GM12878 (cell line): ENCODE data around the gene TBC1D12. TPM values are rescaled to one million over a fixed set of nuclear protein-coding genes. Genes with fewer than 3 reads are reported as not detected.

Source experiments
- ATAC-seq: fragments of 200-7000 bp; cut with Tn5 transposase; 3 replicates; pipeline ENCODE4 v1.9.1; 2020; ENCODE audit warnings: mild to moderate bottlenecking, moderate library complexity
- BruUV-seq: library from RNA; stranded (reverse); fragments of 400-500 nt; replicated peaks from 2 replicates; lab custom pipeline; 2021; lab: Mats Ljungman, UMichigan
- CTCF ChIA-PET: fragments of 300-600 bp; sonication (Branson Sonifier 250); formaldehyde crosslinking; extraction: SDS; loops from one replicate; lab custom pipeline; 2021; ENCODE audit warnings: inconsistent platforms; lab: Yijun Ruan, JAX
- POLR2A ChIA-PET: fragments of 350-600 bp; formaldehyde crosslinking; extraction: SDS; loops from one replicate; lab custom pipeline; 2021; ENCODE audit warnings: inconsistent platforms; lab: Charles Lee
- RAD21 ChIA-PET: fragments of 300-600 bp; sonication (Branson Sonifier 250); formaldehyde crosslinking; loops from one replicate; lab custom pipeline; 2023; ENCODE audit warnings: antibody characterized with exemption; ENCODE audit not compliant: unreplicated experiment; lab: Charles Lee
- SMC1A ChIA-PET: fragments of 300-600 bp; sonication (Branson Sonifier 250); formaldehyde crosslinking; loops from one replicate; lab custom pipeline; 2023; ENCODE audit not compliant: unreplicated experiment, uncharacterized antibody; lab: Charles Lee
- DNase-seq: peaks from one replicate; pipeline ENCODE4 v3.0.0-alpha.2; 2011; ENCODE audit warnings: low read depth, low spot score
- FAIRE-seq: peaks from 3 replicates; lab custom pipeline; 2011; peaks lifted over from hg19 to GRCh38; lab: Jason Lieb, UNC
- H2AFZ ChIP-seq: 2 replicates; pipeline ENCODE4 v1.6.0; 2011; ENCODE audit warnings: low read depth, low read length, control low read depth; ENCODE audit not compliant: control insufficient read depth
- H3K27ac ChIP-seq: 2 replicates; pipeline ENCODE4 v1.5.1; 2011; ENCODE audit warnings: control low read depth; ENCODE audit not compliant: control insufficient read depth, insufficient read depth
- H3K27me3 ChIP-seq, 2 experiments: replicated peaks in 1 of 2; 2 replicates each; pipeline versions ENCODE4 v1.6.0 to v1.6.1; 2011; ENCODE audit warnings: low read length in 1 of 2; ENCODE audit not compliant: control insufficient read depth in 2 of 2, insufficient read depth in 2 of 2
- H3K36me3 ChIP-seq, 2 experiments: 2 replicates each; pipeline ENCODE4 v1.5.1; 2011; ENCODE audit warnings: low read length in 1 of 2; ENCODE audit not compliant: control insufficient read depth in 2 of 2, insufficient read depth in 2 of 2
- H3K4me1 ChIP-seq: 2 replicates; pipeline ENCODE4 v1.6.1; 2011; ENCODE audit warnings: mild to moderate bottlenecking, low read length, moderate library complexity, mixed read lengths; ENCODE audit not compliant: control insufficient read depth, insufficient read depth
- H3K4me2 ChIP-seq: 2 replicates; pipeline ENCODE4 v1.6.0; 2011; ENCODE audit warnings: control low read depth; ENCODE audit not compliant: control insufficient read depth, insufficient read depth
- H3K4me3 ChIP-seq: fragments of 200-600 bp; sonication (generic); 2 replicates; pipeline ENCODE4 v1.5.1; 2016
- H3K79me2 ChIP-seq: 2 replicates; pipeline ENCODE4 v1.6.0; 2011; ENCODE audit warnings: low read length; ENCODE audit not compliant: control insufficient read depth, insufficient read depth
- H3K9ac ChIP-seq: 2 replicates; pipeline ENCODE4 v1.8.0; 2011; ENCODE audit warnings: low read length, control low read depth, mixed read lengths; ENCODE audit not compliant: control insufficient read depth, insufficient read depth
- H3K9me3 ChIP-seq: replicated peaks from 3 replicates; pipeline ENCODE4 v1.5.1; 2011; ENCODE audit warnings: mild to moderate bottlenecking, low read length; ENCODE audit not compliant: control insufficient read depth, insufficient read depth
- H4K20me1 ChIP-seq: 2 replicates; pipeline ENCODE4 v1.6.0; 2011; ENCODE audit not compliant: control insufficient read depth, insufficient read depth
- ETV6 ChIP-seq, 2 experiments: fragments of 450-650 bp in 1 of 2; IDR thresholded peaks in 1 of 2; conservative IDR thresholded peaks in 1 of 2; 2 replicates each; pipeline ENCODE4 v1.6.1; 2014; ENCODE audit warnings: antibody characterized with exemption in 1 of 2, borderline replicate concordance in 1 of 2, low read depth in 1 of 2, mild to moderate bottlenecking in 1 of 2, moderate library complexity in 1 of 2
- KAT2A ChIP-seq: conservative IDR thresholded peaks from 2 replicates; pipeline ENCODE4 v1.6.1; 2011; ENCODE audit warnings: low read depth, low read length; ENCODE audit not compliant: control insufficient read depth
- MEF2A ChIP-seq: IDR thresholded peaks from 2 replicates; pipeline ENCODE4 v1.6.1; 2011; ENCODE audit warnings: low read depth, mild to moderate bottlenecking, low read length, moderate library complexity; ENCODE audit not compliant: insufficient read depth
- SMARCA5 ChIP-seq: fragments of 450-650 bp; IDR thresholded peaks from 2 replicates; pipeline ENCODE4 v1.6.1; 2017; ENCODE audit warnings: mild to moderate bottlenecking
- SRF ChIP-seq, 2 experiments: IDR thresholded peaks; 2 replicates each; pipeline ENCODE4 v1.6.1; 2011; ENCODE audit warnings: low read depth in 2 of 2, low read length in 2 of 2, mild to moderate bottlenecking in 1 of 2, moderate library complexity in 1 of 2
- ZBED1 ChIP-seq: IDR thresholded peaks from 2 replicates; pipeline ENCODE4 v1.6.1; 2016; ENCODE audit warnings: borderline replicate concordance
- ZBTB11 ChIP-seq: fragments of 450-650 bp; formaldehyde crosslinking; IDR thresholded peaks from 2 replicates; pipeline ENCODE4 v1.5.0; 2022; ENCODE audit warnings: mild to moderate bottlenecking, missing genetic modification characterization
- ZZZ3 ChIP-seq: IDR thresholded peaks from 2 replicates; pipeline ENCODE4 v1.6.1; 2011; ENCODE audit warnings: low read depth; ENCODE audit not compliant: control insufficient read depth, insufficient read length
- in situ Hi-C: fragments of 300-500 bp; cut with MboI; formaldehyde crosslinking; loops from 9 replicates; pipeline ENCODE4 v1.14.3; 2018; ENCODE audit warnings: mixed read lengths
- intact Hi-C: fragments of 100-400 bp; cut with micrococcal nuclease; formaldehyde crosslinking; loops from one replicate; pipeline ENCODE4 v1.14.2; 2022; ENCODE audit not compliant: unreplicated experiment
- polyA plus RNA-seq, 11 experiments: library from polyadenylated mRNA; depleted of rRNA in 4 of 11; unstranded in 6 of 11; stranded (reverse) in 5 of 11; fragments of >200 nt; fragmentation: Nextera tagmentation in 4 of 11; fragmentation: Illumina TruSeq in 1 of 11; extraction: Ambion mirVana in 4 of 11; extraction: Trizol in 1 of 11; gene quantifications; 1 replicate in 1 of 11; 2 replicates in 10 of 11; pipeline versions ENCODE4 v1.2.1 to v1.2.3, GENCODE V29; 2011 to 2016; ENCODE audit warnings: inconsistent platforms in 2 of 11, missing spikeins in 2 of 11, low read depth in 1 of 11
- total RNA-seq, 4 experiments: library from RNA; depleted of rRNA in 3 of 4; stranded (reverse); fragments of >200 nt in 3 of 4; fragmentation: Illumina TruSeq in 1 of 4; extraction: Trizol in 1 of 4; gene quantifications; 2 replicates each; pipeline versions ENCODE4 v1.2.1 to v1.2.3, GENCODE V29; 2013 to 2021
- TF ChIP-seq, protein P1 (sequence below): IDR thresholded peaks from 2 replicates; pipeline ENCODE4 v1.6.1; 2011; ENCODE audit warnings: borderline replicate concordance, low read depth, mild to moderate bottlenecking, moderate library complexity, low read length; ENCODE audit not compliant: insufficient read depth, poor library complexity, severe bottlenecking
- TF ChIP-seq, protein P2 (sequence below): fragments of 450-650 bp; IDR thresholded peaks from 2 replicates; pipeline ENCODE4 v1.6.1; 2017; ENCODE audit warnings: mild to moderate bottlenecking
- TF ChIP-seq, protein P3 (sequence below): IDR thresholded peaks from 2 replicates; pipeline ENCODE4 v1.6.1; 2011; ENCODE audit warnings: mild to moderate bottlenecking, low read depth, low read length, moderate library complexity; ENCODE audit not compliant: insufficient replicate concordance

The TBC1D12 gene
- total and polyA plus RNA-seq, 10 of the 15 experiments (the other 5 are each of a cell fraction or from before 2014, with no cell fraction given): 2.6 to 7.5 (median 3.8) TPM

- TF ChIP-seq, protein P1, sequence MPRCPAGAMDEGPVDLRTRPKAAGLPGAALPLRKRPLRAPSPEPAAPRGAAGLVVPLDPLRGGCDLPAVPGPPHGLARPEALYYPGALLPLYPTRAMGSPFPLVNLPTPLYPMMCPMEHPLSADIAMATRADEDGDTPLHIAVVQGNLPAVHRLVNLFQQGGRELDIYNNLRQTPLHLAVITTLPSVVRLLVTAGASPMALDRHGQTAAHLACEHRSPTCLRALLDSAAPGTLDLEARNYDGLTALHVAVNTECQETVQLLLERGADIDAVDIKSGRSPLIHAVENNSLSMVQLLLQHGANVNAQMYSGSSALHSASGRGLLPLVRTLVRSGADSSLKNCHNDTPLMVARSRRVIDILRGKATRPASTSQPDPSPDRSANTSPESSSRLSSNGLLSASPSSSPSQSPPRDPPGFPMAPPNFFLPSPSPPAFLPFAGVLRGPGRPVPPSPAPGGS: no peak
- TF ChIP-seq, protein P2, sequence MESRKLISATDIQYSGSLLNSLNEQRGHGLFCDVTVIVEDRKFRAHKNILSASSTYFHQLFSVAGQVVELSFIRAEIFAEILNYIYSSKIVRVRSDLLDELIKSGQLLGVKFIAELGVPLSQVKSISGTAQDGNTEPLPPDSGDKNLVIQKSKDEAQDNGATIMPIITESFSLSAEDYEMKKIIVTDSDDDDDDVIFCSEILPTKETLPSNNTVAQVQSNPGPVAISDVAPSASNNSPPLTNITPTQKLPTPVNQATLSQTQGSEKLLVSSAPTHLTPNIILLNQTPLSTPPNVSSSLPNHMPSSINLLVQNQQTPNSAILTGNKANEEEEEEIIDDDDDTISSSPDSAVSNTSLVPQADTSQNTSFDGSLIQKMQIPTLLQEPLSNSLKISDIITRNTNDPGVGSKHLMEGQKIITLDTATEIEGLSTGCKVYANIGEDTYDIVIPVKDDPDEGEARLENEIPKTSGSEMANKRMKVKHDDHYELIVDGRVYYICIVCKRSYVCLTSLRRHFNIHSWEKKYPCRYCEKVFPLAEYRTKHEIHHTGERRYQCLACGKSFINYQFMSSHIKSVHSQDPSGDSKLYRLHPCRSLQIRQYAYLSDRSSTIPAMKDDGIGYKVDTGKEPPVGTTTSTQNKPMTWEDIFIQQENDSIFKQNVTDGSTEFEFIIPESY: no peak
- TF ChIP-seq SMARCA5 (no peak), KAT2A (no peak), ZZZ3 (no peak), MEF2A (no peak)
Measured at GRCh38 chr10:94424714-94425337, 22.5 kb downstream of the TBC1D12 start (continued).

DNA sequence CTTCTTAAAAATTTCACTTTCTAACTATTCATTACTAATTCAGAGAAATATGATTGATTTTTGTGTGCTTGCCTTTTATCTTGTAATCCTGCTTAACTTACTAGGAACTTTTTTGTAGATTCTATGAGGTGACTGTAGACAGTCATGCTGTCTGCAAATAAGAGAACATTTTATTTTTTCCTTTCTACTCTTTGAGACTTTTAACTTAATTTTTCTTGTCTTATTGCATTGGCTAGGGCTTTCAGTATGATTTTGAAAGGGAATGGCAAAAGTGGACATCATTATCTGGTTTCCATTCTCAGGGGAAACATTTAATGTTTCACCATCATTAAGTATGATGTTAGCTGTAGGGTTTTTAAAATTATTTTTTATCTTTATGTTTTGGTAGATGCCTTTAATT, 23.6 kb downstream of the TBC1D12 start:
- Histone ChIP-seq H3K36me3 (no peaks in the 10 kb centered on the region), H3K4me2 (no peak overlapping the region), H2AFZ (no peak overlapping the region), H3K4me3 (no peak overlapping the region), H4K20me1 (no peaks in the 10 kb centered on the region), H3K27me3 (no peaks in the 10 kb centered on the region), H3K9ac (no peak overlapping the region), H3K79me2 (no peaks in the 10 kb centered on the region; the same call in 1 of the 2 replicates), H3K4me1 (peaks cover 5% of the 10 kb centered on the region; the same call in 1 of the 2 replicates), H3K27ac (no peak overlapping the region), H3K9me3 (peaks cover 2% of the 10 kb centered on the region; the same call in 2 of the 3 replicates)
- TF ChIP-seq KAT2A (no peak), SRF (IDR thresholded peaks at IDR 0.05; ENCODE audit: low read depth in 2 of 2, low read length in 2 of 2) (no peak), ETV6 (conservative IDR thresholded peaks at IDR 0.05 in 1 of 2, IDR thresholded peaks at IDR 0.05 in 1 of 2; ENCODE audit: borderline replicate concordance in 1 of 2, low read depth in 1 of 2) (no peak), ZBED1 (no peak), ZBTB11 (CRISPR knock-in tag) (no peak)
- TF ChIP-seq, protein P3, sequence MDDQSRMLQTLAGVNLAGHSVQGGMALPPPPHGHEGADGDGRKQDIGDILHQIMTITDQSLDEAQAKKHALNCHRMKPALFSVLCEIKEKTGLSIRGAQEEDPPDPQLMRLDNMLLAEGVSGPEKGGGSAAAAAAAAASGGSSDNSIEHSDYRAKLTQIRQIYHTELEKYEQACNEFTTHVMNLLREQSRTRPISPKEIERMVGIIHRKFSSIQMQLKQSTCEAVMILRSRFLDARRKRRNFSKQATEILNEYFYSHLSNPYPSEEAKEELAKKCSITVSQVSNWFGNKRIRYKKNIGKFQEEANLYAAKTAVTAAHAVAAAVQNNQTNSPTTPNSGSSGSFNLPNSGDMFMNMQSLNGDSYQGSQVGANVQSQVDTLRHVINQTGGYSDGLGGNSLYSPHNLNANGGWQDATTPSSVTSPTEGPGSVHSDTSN: no peak
- no TSS peak for BruUV-seq
- SMC1A ChIA-PET: interaction anchor here (1.0 kb wide), 1 partner anchor 29 kb away, joined by 3 read pairs; no protein-coding TSS in a partner anchor
- no peak for DNase-seq
- in situ Hi-C loops: no loop called here
- RAD21 ChIA-PET: interaction anchor here (1.0 kb wide), 1 partner anchor 18 kb away, joined by 3 read pairs; no protein-coding TSS in a partner anchor
- FAIRE-seq: no peak
- ATAC-seq: no peak
- CTCF ChIA-PET: no interaction called here
- POLR2A ChIA-PET: no interaction called here
- intact Hi-C loops: no loop called here
